ENCODE data around the gene EPSTI1. TPM values are rescaled to one million over a fixed set of nuclear protein-coding genes. Genes with fewer than 3 reads are reported as not detected.
"Not testable (repeated sequence)": the region's sequence is repeated elsewhere in the genome, so short reads cannot be mapped to it uniquely, and the experiment has no call there.

EPSTI1 gene
- total RNA-seq, 2 experiments from 2014 or later = 30.7 to 32.0 TPM

DNA sequence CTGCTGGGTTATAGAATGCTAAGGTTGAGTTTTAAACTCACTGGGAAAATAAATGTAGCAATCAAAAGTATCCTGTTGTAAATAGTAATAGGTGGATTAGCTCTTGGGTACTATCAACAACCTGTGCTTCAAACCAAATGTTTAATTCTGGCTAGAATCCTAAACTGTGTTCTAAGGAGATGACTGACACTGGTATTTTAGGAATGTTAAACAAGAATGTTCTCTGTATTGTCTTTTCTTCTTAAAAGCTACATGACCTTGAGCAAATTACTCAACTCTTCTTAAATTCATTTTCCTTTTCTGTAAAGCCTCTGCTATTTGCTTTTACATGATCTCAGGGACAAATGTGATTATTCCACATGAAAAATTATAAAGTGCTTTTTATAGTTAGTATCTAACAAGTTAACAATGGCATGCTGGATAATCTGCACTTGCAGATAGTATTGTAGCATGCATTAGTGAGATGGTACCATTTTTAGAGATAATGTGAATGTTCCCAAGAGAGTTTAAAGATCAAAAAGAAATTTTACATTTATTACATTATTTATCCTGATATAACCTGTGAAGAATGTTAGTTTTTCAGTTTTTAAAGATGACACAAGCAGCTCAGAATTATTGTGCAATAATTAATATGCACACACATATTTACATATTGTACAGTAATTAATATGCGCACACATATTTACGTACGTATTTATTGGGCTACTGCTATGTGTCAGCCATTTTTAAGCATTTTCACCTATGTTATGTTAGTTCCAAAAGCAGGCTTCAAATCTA is 13.6 kb upstream of the EPSTI1 start:
- H3K9me3 Mint-ChIP-seq (ENCODE audit: low read depth) = peaks cover 9% of the 10 kb centered on the region
- ATAC-seq (no peak), DNase-seq (no peak)
- intact Hi-C loops (cut with DNase I, micrococcal nuclease) = no loop called here
- no peak overlapping the region for H3K4me3 Mint-ChIP-seq
- no peaks in the 10 kb centered on the region for H3K27me3 Mint-ChIP-seq
- POLR2A ChIA-PET = no interaction called here
- CTCF ChIA-PET = no interaction called here
- H3K27ac Mint-ChIP-seq = no peak overlapping the region
- H3K36me3 Mint-ChIP-seq (ENCODE audit: low read depth) = no peaks in the 10 kb centered on the region
- H3K4me1 Mint-ChIP-seq = peaks cover 4% of the 10 kb centered on the region

DNA sequence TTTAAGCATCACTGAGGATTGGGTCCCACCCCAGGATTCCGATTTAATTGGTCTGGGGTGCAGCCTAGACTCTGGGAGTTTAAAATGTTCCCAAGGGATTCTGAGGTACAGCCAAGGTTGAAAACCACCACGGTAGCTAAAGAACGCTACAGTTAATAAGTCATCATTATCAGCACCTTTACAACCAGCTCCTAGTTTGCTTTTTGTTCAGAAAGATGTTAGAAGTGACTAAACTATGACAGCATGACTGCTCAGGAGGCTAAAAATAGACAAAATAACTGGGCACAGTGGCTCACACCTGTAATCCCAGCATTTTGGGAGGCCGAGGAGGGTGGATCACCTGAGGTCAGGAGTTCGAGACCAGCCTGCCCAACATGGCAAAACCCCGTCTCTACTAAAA is 11.7 kb upstream of the EPSTI1 start:
- Mint-ChIP-seq H3K27me3 (no peaks in the 10 kb centered on the region), H3K36me3 (ENCODE audit: low read depth) (no peaks in the 10 kb centered on the region), H3K27ac (no peak overlapping the region), H3K4me3 (no peak overlapping the region), H3K4me1 (peaks cover 4% of the 10 kb centered on the region), H3K9me3 (ENCODE audit: low read depth) (peaks cover 9% of the 10 kb centered on the region)
- intact Hi-C loops (cut with DNase I, micrococcal nuclease) = no loop called here
- POLR2A ChIA-PET = no interaction called here
- DNase-seq = no peak
- CTCF ChIA-PET = no interaction called here
- ATAC-seq = no peak

DNA sequence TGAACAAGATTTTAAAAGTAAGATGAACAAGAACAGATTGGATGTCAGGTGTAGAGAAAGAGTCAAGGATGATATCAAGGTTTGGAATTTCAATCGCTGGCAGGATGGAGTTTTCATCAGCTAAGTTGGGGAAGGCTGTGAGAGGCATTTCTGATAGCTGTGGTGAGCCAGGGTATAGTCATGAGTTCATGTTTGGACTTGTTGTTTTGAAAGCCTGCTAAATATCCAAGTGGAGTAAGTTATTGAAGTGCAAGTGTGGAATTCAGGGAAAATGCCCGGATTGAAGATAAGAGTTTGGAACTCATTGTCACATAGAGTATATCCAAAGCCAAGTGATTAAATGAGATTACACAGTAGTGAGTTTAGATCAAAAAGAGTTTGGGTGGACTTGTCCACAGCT is 11.0 kb upstream of the EPSTI1 start:
- ChIA-PET CTCF (no interaction called here), POLR2A (no interaction called here)
- no peak for DNase-seq
- Mint-ChIP-seq H3K27me3 (no peaks in the 10 kb centered on the region), H3K4me1 (peaks cover 5% of the 10 kb centered on the region), H3K9me3 (ENCODE audit: low read depth) (peaks cover 9% of the 10 kb centered on the region), H3K27ac (no peak overlapping the region), H3K4me3 (no peak overlapping the region), H3K36me3 (ENCODE audit: low read depth) (no peaks in the 10 kb centered on the region)
- ATAC-seq = no peak
- intact Hi-C loops (cut with DNase I, micrococcal nuclease) = no loop called here

DNA sequence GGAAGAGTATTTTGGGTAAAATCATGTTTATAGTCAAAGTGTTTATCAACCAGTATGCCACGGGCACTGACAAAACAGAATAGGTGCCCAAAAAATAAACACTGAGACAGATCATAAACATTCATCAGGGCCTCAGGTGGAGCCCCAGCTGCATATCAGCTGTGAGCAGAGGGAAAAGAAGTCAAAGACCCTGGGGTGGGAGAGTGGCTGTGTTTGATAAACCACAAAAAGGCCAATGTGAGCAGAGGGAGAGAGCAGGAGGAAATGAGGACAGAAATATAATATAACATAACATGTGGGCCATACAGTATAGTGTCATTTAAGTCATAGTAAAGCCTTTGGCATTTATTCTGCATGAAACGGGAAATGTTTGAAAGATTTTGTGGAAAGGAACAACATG is 10.0 kb upstream of the EPSTI1 start:
- H3K27me3 Mint-ChIP-seq = no peaks in the 10 kb centered on the region
- no peak overlapping the region for H3K27ac Mint-ChIP-seq
- ATAC-seq (no peak), DNase-seq (no peak)
- no peak overlapping the region for H3K4me3 Mint-ChIP-seq
- H3K4me1 Mint-ChIP-seq = peaks cover 15% of the 10 kb centered on the region
- POLR2A ChIA-PET = no interaction called here
- H3K9me3 Mint-ChIP-seq (ENCODE audit: low read depth) = peaks cover 9% of the 10 kb centered on the region
- no peaks in the 10 kb centered on the region for H3K36me3 Mint-ChIP-seq (ENCODE audit: low read depth)
- CTCF ChIA-PET = interaction anchor here (0.5 kb wide), 1 partner anchor 91 kb away, joined by 8 read pairs; no protein-coding TSS in a partner anchor
- intact Hi-C loops (cut with DNase I, micrococcal nuclease) = no loop called here

- ChIA-PET POLR2A (no interaction called here), CTCF (no interaction called here)
- intact Hi-C loops (cut with DNase I, micrococcal nuclease) = no loop called here
- Mint-ChIP-seq H3K9me3 (ENCODE audit: low read depth) (peaks cover 9% of the 10 kb centered on the region), H3K36me3 (ENCODE audit: low read depth) (no peaks in the 10 kb centered on the region), H3K27ac (no peak overlapping the region), H3K27me3 (no peaks in the 10 kb centered on the region), H3K4me1 (peaks cover 29% of the 10 kb centered on the region), H3K4me3 (no peak overlapping the region)
- DNase-seq (no peak), ATAC-seq (no peak)
These were observed 8.6 kb upstream of the EPSTI1 start for GRCh38 chr13:43000676-43001075.

- POLR2A ChIA-PET = no interaction called here
These were observed 7.5 kb upstream of the EPSTI1 start for GRCh38 chr13:42999491-42999890.

GRCh38 chr13:42997381-42997780 is 5.3 kb upstream of the EPSTI1 start:
- peak overlapping the region; percentile 68 for H3K27ac Mint-ChIP-seq
- CTCF ChIA-PET = interaction anchor here (0.6 to 2.2 kb wide), 8 partner anchors 10 to 401 kb away, joined by 3 to 6 read pairs (median 4); partner anchors contain the start of gene DNAJC15
- no peaks in the 10 kb centered on the region for H3K36me3 Mint-ChIP-seq (ENCODE audit: low read depth)
- H3K4me1 Mint-ChIP-seq = peaks cover 41% of the 10 kb centered on the region
- no peak overlapping the region for H3K4me3 Mint-ChIP-seq
- POLR2A ChIA-PET = interaction anchor here (0.6 kb wide), 2 partner anchors 674 to 812 kb away, joined by 3 to 10 read pairs; no protein-coding TSS in a partner anchor
- ATAC-seq = peak; percentile 43
- no peak for DNase-seq
- intact Hi-C loops (cut with DNase I, micrococcal nuclease) = no loop called here
- H3K9me3 Mint-ChIP-seq (ENCODE audit: low read depth) = peaks cover 1% of the 10 kb centered on the region
- H3K27me3 Mint-ChIP-seq = no peaks in the 10 kb centered on the region

More at GRCh38 chr13:42999491-42999890, 7.5 kb upstream of the EPSTI1 start:
- no peak overlapping the region for H3K27ac Mint-ChIP-seq
- H3K36me3 Mint-ChIP-seq (ENCODE audit: low read depth) = no peaks in the 10 kb centered on the region
- no peak overlapping the region for H3K4me3 Mint-ChIP-seq
- CTCF ChIA-PET = interaction anchor here (0.8 to 1.2 kb wide), 2 partner anchors 10 kb away, joined by 3 to 6 read pairs; no protein-coding TSS in a partner anchor
- H3K4me1 Mint-ChIP-seq = peaks cover 30% of the 10 kb centered on the region
- H3K27me3 Mint-ChIP-seq = no peaks in the 10 kb centered on the region
- peaks cover 9% of the 10 kb centered on the region for H3K9me3 Mint-ChIP-seq (ENCODE audit: low read depth)
- intact Hi-C loops (cut with DNase I, micrococcal nuclease) = no loop called here
- ATAC-seq (no peak), DNase-seq (no peak)

DNA sequence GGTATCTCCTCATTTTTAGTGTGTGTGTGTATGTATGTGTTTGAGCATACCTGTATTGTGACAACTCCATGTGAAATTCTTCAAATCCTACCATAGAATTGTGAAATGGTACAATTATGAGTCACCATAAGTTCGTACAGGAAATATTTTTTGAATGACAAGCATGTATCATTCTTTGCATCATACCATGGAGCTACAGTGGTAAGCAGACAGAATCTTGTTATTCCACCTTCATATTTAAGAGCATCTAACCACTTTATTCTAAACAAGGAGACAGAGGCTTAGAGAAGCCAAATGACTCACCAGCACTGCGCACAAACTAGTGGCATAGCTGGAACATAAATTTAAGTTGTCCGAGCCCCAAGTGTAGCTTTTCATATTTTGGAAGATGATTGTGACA is 4.5 kb upstream of the EPSTI1 start:
- intact Hi-C loops (cut with DNase I, micrococcal nuclease) = loop anchor here in 1 of 2 experiments (1.0 kb wide), 2 partner anchors 27 to 49 kb away; partner anchors contain the start of gene DNAJC15
- ATAC-seq (peak; percentile 25), DNase-seq (peak; percentile 40)
- Mint-ChIP-seq H3K27me3 (no peaks in the 10 kb centered on the region), H3K27ac (peak overlapping the region; percentile 68), H3K4me1 (peaks cover 40% of the 10 kb centered on the region), H3K9me3 (ENCODE audit: low read depth) (no peaks in the 10 kb centered on the region), H3K36me3 (ENCODE audit: low read depth) (no peaks in the 10 kb centered on the region), H3K4me3 (no peak overlapping the region)
- ChIA-PET CTCF (interaction anchor here (1.2 to 2.2 kb wide), 5 partner anchors 9 to 88 kb away, joined by 3 to 6 read pairs (median 4); partner anchors contain the start of gene DNAJC15), POLR2A (no interaction called here)

DNA sequence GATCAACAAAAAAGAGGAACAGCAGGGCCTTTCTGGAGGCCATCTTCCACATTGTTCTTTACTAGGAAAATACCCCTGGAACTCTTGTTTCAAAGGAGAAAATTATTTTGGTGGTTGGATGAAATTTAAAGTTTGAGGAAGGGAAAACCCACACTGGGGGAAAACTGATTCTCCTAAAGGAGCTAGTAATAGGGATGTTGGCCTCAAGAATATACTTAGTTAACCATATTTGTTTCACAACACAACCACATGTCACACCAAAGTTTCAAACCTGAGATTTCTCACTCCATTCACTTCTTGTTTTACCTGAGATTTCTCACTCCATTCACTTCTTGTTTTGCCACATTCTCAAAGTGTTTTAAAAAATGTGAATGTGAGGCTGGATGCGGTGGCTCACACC is 2.8 kb upstream of the EPSTI1 start:
- Mint-ChIP-seq H3K27ac (peak overlapping the region; percentile 24), H3K4me3 (no peak overlapping the region), H3K27me3 (no peaks in the 10 kb centered on the region), H3K4me1 (peaks cover 49% of the 10 kb centered on the region), H3K36me3 (ENCODE audit: low read depth) (peaks cover 7% of the 10 kb centered on the region), H3K9me3 (ENCODE audit: low read depth) (no peaks in the 10 kb centered on the region)
- POLR2A ChIA-PET = no interaction called here
- ATAC-seq (no peak), DNase-seq (no peak)
- intact Hi-C loops (cut with DNase I, micrococcal nuclease) = loop anchor here in 1 of 2 experiments (5.0 kb wide), 3 partner anchors 603 to 1528 kb away; no protein-coding TSS in a partner anchor
- CTCF ChIA-PET = no interaction called here

DNA sequence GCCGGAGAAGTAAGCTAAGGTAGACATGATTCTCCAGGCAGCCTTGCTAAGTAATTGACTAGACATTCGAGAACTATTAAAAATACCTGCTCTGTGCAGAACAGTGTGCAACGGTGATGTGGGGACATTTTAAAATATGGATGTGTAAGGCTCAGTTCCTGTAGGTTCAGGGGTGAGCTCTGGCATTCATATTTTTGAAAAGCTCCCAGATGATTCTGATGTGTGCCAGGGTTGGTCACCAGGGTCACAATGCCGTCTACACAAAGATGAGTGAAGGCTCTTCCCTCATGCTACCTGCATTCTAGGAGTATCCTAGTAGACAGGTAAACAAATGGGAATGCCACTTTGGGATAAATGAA is 702 bp upstream of the EPSTI1 start:
- no peaks in the 10 kb centered on the region for H3K27me3 Mint-ChIP-seq
- ChIA-PET CTCF (interaction anchor here (1.0 to 1.8 kb wide), 3 partner anchors 21 to 32 kb away, joined by 4 to 9 read pairs (median 4); no protein-coding TSS in a partner anchor), POLR2A (interaction anchor here (0.6 to 1.9 kb wide), 4 partner anchors 30 to 102 kb away, joined by 3 to 8 read pairs (median 3); partner anchors contain the start of gene DNAJC15)
- H3K9me3 Mint-ChIP-seq (ENCODE audit: low read depth) = no peaks in the 10 kb centered on the region
- H3K36me3 Mint-ChIP-seq (ENCODE audit: low read depth) = peaks cover 7% of the 10 kb centered on the region
- peaks cover 51% of the 10 kb centered on the region for H3K4me1 Mint-ChIP-seq
- H3K27ac Mint-ChIP-seq = peak overlapping the region; percentile 99
- peak overlapping the region; percentile 84 for H3K4me3 Mint-ChIP-seq
- intact Hi-C loops (cut with DNase I, micrococcal nuclease) = loop anchor here (1.0 to 5.0 kb wide), 10 partner anchors 22 to 1525 kb away; partner anchors contain the start of gene DNAJC15 (in 1 of the 2)
- ATAC-seq = peak; percentile 17
- peak; percentile 26 for DNase-seq

- H3K27ac Mint-ChIP-seq = peak overlapping the region; percentile 99
- intact Hi-C loops (cut with DNase I, micrococcal nuclease) = loop anchor here (2.0 to 5.0 kb wide), 5 partner anchors 63 to 1524 kb away; no protein-coding TSS in a partner anchor
- H3K4me3 Mint-ChIP-seq = peak overlapping the region; percentile 84
- ATAC-seq; H3K27me3 Mint-ChIP-seq; H3K9me3 Mint-ChIP-seq (ENCODE audit: low read depth); H3K36me3 Mint-ChIP-seq (ENCODE audit: low read depth): not testable (repeated sequence)
- ChIA-PET CTCF (interaction anchor here (0.6 to 1.8 kb wide), 3 partner anchors 22 to 561 kb away, joined by 3 to 9 read pairs (median 3); no protein-coding TSS in a partner anchor), POLR2A (interaction anchor here (0.9 to 1.9 kb wide), 3 partner anchors 32 to 595 kb away, joined by 3 to 8 read pairs (median 4); partner anchors contain the start of gene DNAJC15)
- peaks cover 38% of the 10 kb centered on the region for H3K4me1 Mint-ChIP-seq
- peak; percentile 21 for DNase-seq
These were observed 676 bp downstream of the EPSTI1 start for GRCh38 chr13:42991233-42991897.
